ENCODE results near the gene IRAK2.

IRAK2 gene

GRCh38 chr3:10188804-10189556 is 24.3 kb downstream of the IRAK2 start:
- no peak overlapping the region for H3K4me3 ChIP-seq (replicated peaks; ENCODE audit: low read depth, low read length)
- TF ChIP-seq CTCF (IDR thresholded peaks at IDR 0.05; ENCODE audit: insufficient read depth, low read length, poor library complexity, severe bottlenecking), result no peak
- H3K36me3 ChIP-seq (ENCODE audit: control insufficient read depth, insufficient read depth, low read length), result no peaks in the 10 kb centered on the region
- H3K27me3 ChIP-seq (replicated peaks; ENCODE audit: control insufficient read depth, insufficient read depth, low read length), result no peaks in the 10 kb centered on the region
- no peak for DNase-seq (ENCODE audit: extremely low read depth, insufficient read length)

DNA sequence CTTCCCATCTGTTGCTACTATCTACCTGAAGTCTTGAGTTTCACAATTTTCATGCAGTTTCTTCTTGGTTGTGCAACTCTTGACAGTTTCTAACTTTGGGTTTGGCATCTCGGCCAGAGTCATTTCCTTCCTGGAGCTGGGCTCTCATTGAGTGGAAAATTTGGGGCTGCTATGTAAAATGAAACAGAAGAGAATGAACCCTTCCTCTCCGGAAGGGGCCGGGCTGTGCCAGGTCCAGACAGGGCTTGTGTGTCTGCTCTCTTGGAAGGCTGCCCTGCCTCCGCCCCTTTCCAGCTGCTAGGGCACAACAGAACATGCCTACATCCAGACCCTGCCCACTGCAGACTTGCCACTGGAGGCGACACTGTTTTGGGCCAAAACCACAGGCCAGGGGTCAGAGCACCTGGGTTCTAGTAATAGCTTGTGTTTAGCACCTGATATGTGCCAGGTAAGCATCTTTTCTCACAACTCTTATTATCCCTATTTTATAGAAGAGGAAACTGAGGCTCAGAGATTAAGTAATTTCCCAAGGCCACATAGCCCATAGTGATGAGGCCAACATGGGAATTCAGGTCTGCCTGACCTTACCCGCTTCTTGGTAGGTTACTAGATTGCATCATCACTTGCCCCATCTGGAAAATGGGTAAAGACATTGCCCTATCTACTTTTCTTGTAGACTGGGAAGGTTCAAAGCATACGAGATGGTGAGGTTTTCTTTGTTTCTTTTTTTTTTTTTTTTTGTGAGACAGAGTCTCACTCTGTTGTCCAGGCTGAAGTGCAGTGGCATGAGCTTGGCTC is 25.0 kb downstream of the IRAK2 start:
- DNase-seq (ENCODE audit: extremely low read depth, insufficient read length), result no peak
- Histone ChIP-seq H3K36me3 (ENCODE audit: control insufficient read depth, insufficient read depth, low read length) (no peaks in the 10 kb centered on the region), H3K4me3 (replicated peaks; ENCODE audit: low read depth, low read length) (no peak overlapping the region), H3K27me3 (replicated peaks; ENCODE audit: control insufficient read depth, insufficient read depth, low read length) (no peaks in the 10 kb centered on the region)
- TF ChIP-seq CTCF (IDR thresholded peaks at IDR 0.05; ENCODE audit: insufficient read depth, low read length, poor library complexity, severe bottlenecking), result no peak

GRCh38 chr3:10192953-10193691 is 28.4 kb downstream of the IRAK2 start:
- no peak overlapping the region for H3K4me3 ChIP-seq (replicated peaks; ENCODE audit: low read depth, low read length)
- peak; percentile 57 for TF ChIP-seq CTCF (IDR thresholded peaks at IDR 0.05; ENCODE audit: insufficient read depth, low read length, poor library complexity, severe bottlenecking)
- H3K27me3 ChIP-seq (replicated peaks; ENCODE audit: control insufficient read depth, insufficient read depth, low read length), result no peaks in the 10 kb centered on the region
- peak; percentile 74 for DNase-seq (ENCODE audit: extremely low read depth, insufficient read length)
- H3K36me3 ChIP-seq (ENCODE audit: control insufficient read depth, insufficient read depth, low read length), result no peaks in the 10 kb centered on the region

DNA sequence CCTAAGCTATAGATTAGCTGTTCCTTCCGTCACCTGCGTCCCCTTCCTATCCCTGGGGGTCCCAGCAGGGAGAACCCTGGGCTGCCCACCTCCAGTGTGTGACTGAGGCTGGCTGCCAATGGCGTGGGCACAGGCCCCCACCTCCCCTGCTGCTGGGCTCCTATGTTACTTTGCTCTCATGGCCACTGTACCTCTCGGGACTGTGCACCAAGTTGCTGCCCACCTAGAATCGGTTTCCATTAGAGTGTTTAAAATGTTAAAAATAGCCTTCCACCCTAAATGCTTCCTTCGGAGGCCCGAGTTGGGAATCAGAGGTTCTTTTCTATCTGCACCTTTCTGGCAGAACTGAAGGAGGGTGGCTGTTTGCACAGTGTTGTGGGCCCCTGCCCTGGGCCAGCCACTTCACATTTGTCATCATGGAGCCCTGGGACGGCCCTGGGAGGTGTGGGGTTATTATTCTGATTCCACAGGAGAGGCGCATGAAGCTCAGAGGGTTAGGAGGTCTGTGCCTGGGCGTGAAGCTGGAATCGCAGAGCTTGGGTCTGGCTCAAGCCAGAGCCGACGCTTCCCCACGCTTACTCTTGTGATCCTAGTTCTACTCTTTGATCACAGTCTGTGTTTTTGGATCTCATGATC is 29.1 kb downstream of the IRAK2 start:
- H3K36me3 ChIP-seq (ENCODE audit: control insufficient read depth, insufficient read depth, low read length), result no peaks in the 10 kb centered on the region
- H3K4me3 ChIP-seq (replicated peaks; ENCODE audit: low read depth, low read length), result no peak overlapping the region
- no peak for TF ChIP-seq CTCF (IDR thresholded peaks at IDR 0.05; ENCODE audit: insufficient read depth, low read length, poor library complexity, severe bottlenecking)
- DNase-seq (ENCODE audit: extremely low read depth, insufficient read length), result peak; percentile 55
- H3K27me3 ChIP-seq (replicated peaks; ENCODE audit: control insufficient read depth, insufficient read depth, low read length), result no peaks in the 10 kb centered on the region

DNA sequence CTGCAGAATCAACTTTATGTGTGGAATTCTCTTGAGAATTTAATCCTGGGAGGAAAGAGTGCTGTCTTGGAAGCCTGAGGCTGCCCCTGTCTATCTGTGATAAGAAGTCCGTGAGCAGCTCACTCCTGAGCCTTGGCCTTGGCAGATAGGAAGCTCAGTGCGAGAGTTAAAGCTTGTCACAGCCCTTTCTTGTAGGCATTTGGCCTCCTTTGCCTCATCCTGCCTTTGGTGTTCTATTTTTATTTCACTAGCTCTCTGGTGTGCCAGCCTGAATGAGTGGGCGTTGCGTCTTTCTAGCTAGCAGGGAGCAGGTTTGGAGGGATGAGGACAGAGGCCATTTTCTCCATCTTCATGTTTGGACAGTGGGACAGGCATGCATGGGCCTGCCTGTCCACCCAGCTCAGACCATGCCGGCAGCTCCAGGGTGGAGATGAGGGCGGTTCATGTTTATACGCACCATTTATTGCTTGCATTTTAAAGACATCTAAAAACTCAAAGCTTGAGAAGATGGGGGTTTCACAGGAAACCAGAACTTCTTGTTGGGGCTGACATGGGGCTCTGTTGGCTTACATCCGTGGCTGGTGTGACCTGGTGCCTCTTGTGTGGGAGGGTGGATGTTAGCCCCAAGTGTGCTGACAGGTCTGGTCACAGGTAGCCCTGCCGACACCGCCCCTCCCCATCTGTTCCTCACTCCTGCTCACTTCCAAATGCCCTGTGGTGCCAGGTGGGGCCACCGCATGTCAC is 29.8 kb downstream of the IRAK2 start:
- H3K4me3 ChIP-seq (replicated peaks; ENCODE audit: low read depth, low read length), result no peak overlapping the region
- no peak for TF ChIP-seq CTCF (IDR thresholded peaks at IDR 0.05; ENCODE audit: insufficient read depth, low read length, poor library complexity, severe bottlenecking)
- peak; percentile 73 for DNase-seq (ENCODE audit: extremely low read depth, insufficient read length)
- no peaks in the 10 kb centered on the region for H3K36me3 ChIP-seq (ENCODE audit: control insufficient read depth, insufficient read depth, low read length)
- H3K27me3 ChIP-seq (replicated peaks; ENCODE audit: control insufficient read depth, insufficient read depth, low read length), result no peaks in the 10 kb centered on the region
